LNCaP clone FGC (cell line): ENCODE results near the gene GRM1.

Experiments
- DNase-seq: peaks from one replicate; pipeline ENCODE4 v3.0.0-alpha.2; 2011; ENCODE audit warnings: low read depth
- H3K4me3 ChIP-seq: 2 replicates; pipeline ENCODE4 v1.5.1; 2011; ENCODE audit warnings: mild to moderate bottlenecking, low read depth, low read length, control low read depth
- CTCF ChIP-seq: IDR thresholded peaks from 2 replicates; pipeline ENCODE4 v1.5.1; 2012; ENCODE audit warnings: mild to moderate bottlenecking; ENCODE audit not compliant: control insufficient read depth, insufficient read depth; ENCODE audit errors: extremely low read depth

The GRM1 gene

GRCh38 chr6:146277142-146277541, 248.3 kb downstream of the GRM1 start:
- no peak for DNase-seq
- no peak for TF ChIP-seq CTCF
- no peak overlapping the region for H3K4me3 ChIP-seq

DNA sequence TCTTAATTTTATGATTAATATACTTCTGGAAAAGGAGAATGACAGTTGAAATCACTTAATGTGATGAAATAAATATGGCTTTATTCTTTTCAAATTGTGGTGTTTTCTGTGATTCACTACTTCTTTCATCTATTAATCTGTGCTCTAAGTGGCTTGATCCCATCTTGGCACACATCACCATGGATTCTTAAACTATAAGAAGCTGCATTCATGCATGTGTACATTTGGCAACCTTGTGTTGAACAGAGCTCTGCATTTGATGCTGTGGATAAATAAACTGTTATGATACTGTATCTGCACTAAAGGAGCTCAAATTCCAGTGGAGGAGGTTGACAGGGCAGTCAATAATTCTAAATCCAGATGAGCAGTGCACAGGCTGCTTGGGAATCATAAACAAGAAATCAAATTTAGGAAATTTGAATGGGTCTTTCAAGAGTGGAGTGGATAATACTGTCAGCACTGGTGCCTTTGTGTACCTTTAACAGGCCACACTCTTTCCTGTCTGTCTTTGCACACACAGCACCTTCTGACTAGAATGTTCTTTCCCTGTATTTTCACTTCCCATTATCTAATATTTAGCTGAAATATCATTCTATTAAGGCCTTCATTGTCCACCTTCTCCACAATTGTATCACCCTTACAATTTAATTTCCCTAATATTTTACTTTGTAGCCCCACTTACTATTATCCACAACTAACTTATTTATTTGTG, 252.9 kb downstream of the GRM1 start:
- DNase-seq = no peak
- H3K4me3 ChIP-seq = no peak overlapping the region
- no peak for TF ChIP-seq CTCF

DNA sequence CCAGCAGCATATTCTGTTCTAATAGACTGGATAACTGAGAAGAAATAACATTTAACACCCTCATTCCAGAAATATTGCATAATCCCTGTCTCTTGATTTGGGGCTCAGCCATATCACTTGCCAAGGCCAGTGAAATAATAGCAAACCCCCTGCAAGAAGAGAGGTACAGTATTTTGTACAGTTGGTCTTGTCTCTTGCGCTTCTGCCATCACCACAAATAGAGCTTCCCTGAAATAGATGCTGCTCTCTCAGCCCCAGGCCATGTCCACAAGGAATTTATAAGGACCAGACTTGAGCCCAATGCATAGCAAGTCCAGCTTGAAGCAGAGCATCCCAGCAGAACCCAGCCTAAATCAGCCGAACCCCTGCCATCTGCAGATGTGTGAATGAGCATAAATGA, 254.0 kb downstream of the GRM1 start:
- no peak for DNase-seq
- no peak overlapping the region for H3K4me3 ChIP-seq
- TF ChIP-seq CTCF = no peak

DNA sequence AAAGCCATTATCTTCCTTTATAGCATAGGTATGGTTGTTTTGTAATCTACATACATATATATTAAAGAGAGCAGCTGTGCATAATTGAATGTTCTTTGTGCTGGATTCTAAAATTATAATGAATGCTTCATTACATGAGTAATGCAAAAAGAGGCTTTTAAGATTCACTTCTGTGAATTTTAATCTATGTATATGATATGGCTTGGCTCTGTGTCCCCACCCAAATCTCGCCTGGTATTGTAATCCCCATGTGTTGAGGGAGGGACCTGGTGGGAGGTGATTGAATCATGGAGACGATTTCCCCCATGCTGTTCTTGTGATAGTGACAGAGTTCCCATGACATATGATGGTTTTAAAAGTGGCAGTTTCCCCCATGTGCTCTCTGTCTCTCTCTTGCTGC, 255.4 kb downstream of the GRM1 start:
- no peak for DNase-seq
- no peak overlapping the region for H3K4me3 ChIP-seq
- TF ChIP-seq CTCF = no peak

DNA sequence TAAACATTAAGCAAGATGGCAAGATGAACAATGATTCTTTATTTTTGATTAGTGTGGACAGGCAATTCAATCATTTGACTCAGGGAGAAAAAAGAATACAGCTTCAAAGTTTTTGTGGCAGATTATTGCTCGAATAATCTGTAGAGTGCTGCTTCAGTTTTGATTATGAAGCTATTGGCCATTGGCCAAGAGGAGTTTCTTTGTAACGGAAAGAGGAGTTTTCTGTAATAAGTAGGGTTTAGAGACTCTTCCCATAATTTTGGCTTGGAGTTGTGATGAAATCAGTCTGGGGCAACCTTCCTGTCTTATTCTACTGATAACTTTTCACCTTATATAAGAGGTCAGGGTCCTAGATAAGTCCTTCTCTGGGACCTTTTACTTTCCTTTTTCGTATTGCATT, 258.1 kb downstream of the GRM1 start:
- no peak for TF ChIP-seq CTCF
- no peak overlapping the region for H3K4me3 ChIP-seq
- no peak for DNase-seq

- no peak for DNase-seq
- no peak overlapping the region for H3K4me3 ChIP-seq
- TF ChIP-seq CTCF = no peak
Observed at GRCh38 chr6:146287691-146288369, 259.0 kb downstream of the GRM1 start.
